B cell (primary cell): ENCODE measurements around the gene CEP112.

ENCODE experiments used
- CTCF ChIP-seq: fragments of 200-600 bp; IDR thresholded peaks from one replicate; pipeline ENCODE4 v1.8.0; 2022; ENCODE audit warnings: antibody characterized with exemption, mild to moderate bottlenecking
- EZH2 ChIP-seq: IDR thresholded peaks from 2 replicates; pipeline ENCODE4 v1.6.1; 2012; ENCODE audit warnings: borderline replicate concordance, low read depth, mild to moderate bottlenecking, moderate library complexity, low read length; ENCODE audit not compliant: insufficient read depth, poor library complexity, severe bottlenecking

- no peak for TF ChIP-seq EZH2
- no peak for TF ChIP-seq CTCF
These were observed 591.4 kb downstream of the CEP112 start for GRCh38 chr17:65600518-65600917.
